HG02852 (cell line): ENCODE measurements around the gene RAB4A.

Experiments
- ATAC-seq: cut with Tn5 transposase; IDR thresholded peaks from one replicate; pipeline ENCODE4 v1.9.1; 2021; ENCODE audit warnings: mild to moderate bottlenecking, moderate library complexity; ENCODE audit not compliant: unreplicated experiment

RAB4A gene

DNA sequence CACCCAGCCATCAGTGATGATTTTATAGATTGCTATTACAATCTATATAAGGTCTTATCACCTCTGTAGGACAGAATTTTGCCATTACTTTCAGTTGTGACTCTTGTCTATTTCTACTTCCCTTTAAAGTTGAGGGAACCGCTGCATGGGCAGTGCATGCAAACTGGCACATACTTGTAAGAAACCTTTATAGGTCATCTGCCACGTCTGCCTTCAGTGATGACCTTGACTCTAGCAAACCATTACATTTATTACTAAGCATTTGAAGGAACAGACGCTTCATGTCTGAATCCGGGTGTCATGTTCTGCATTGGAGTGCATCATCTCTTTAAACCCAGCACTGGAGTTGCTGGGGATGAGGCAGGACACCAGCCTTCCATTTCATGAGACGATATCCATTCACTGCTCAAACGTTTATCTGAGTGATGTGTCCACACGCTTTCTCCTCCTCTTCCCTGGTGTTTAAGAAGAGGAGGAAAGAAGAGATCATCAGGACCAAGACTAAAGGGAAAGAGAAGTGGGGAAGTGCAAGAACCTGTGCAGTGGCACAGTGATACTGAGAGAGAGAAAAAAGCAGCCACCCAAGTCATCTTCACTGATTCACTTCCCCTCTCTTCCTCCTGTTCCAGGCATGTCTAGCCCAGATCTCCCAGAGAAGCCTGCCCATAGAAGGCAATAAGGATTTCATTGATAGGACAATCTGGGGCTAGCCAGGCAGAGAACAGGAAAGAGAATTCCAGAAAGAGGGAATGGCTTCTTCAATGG lies 57.9 kb downstream of the RAB4A start:
- no peak for ATAC-seq

DNA sequence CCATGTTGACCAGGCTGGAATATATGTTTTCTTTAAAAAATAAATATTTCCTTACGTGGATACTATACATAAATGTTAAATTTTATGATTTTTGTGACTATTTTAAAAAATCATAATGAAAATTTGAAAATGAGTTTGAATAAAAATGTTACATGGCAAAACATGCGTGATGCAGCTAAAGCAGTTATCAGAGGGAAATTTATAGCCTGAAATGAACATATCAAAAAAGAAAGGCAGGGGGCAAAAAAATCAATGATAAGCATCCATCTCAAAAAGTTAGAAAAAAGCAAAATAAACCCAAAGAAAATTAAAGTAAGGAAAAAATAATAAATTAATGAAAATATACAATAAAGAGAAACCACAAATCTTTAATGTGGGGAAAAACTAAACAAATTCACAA lies 63.4 kb downstream of the RAB4A start:
- ATAC-seq, result no peak

DNA sequence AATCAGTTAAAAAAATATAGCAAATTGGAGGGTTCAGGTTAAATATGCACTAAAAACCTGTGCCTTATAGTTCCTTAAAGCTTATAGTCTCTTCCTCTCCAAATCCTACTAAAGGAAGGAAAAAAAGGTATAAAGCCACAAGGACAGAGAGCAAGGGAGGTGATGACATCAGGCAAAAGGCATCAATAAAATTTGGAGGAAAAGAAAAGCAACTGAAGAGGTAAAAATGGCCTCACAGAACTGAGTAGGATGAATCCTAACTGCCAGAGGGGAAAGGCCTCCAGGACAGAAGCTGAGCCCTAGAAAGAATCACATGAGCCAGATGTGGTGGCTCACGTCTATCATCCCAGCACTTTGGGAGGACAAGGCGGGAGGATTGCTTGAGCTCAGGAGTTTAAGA lies 63.8 kb downstream of the RAB4A start:
- ATAC-seq, result no peak

DNA sequence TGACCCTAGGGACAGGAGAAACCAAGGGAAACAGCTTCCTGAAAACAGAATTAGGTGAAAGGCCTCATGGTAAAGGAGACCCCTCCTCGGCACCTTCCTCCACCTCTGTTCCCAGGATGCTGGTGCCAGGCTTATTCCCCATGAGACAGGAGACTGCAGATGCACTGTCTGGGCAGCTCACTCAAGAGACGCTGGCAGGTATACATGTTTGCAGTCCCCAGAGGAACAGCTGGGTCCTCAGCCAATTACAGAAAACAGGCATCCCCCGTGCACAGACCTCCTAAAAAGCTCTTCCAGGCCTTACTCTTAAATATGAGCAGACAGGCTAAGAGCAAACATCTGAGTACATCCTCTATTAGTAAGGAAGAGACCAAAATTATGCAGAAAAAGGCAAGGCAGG lies 65.4 kb downstream of the RAB4A start:
- ATAC-seq, result no peak

DNA sequence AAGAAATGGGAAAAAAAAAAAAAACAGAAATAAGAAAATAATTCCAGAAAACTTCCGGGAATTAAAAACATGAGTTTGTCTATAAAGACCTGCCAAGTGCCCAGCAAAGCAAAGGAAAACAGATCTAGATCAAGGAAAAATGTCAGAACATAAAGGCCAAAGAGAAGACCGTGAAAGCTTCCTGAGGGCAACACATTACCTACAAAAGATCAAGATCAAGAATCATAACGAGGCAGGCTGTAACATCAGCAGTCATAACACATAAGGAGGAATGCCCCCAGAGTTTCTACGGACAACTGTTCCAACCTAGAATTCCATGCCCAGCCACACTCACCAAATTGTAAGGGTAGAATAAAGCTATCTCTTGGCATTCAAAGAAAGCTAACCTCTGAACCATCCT lies 68.2 kb downstream of the RAB4A start:
- no peak for ATAC-seq

DNA sequence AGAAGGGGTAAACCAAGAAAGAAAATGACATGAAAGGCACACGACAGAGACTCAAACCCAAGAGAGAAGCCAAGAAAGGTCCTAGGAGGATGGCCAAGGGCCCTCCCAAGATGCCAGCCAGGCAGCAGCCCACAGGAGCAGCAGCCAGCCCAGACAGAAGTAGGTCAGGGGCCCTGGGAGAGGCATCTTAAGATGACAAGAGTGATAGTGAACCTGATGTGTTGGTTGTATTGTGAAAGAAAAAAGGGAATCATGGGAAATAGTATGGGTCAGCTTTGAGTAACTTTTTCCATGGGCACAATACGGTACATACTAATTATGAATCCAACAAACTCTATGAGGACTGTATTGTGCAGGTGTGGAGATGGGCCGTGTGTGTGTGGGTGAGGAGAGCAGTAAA lies 68.6 kb downstream of the RAB4A start:
- ATAC-seq, result no peak

DNA sequence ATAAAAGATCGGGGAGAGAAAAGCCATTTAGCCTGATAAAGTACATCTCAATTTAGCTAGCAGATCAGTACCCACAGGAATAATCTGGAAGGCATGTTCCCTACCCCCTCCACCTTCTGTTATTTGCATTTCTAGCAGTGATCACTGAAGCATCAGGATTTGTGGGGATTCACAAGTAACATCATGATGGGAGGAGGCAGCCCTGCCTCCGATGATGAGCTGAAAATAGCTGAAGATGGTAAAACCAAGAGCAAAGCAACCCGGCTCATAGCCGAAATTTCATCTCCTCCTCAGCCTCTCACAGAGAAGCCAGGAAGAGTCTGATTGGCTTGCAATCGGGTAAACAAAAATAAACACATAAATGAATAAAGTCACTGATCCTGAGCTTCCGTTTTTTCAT lies 69.6 kb downstream of the RAB4A start:
- no peak for ATAC-seq

DNA sequence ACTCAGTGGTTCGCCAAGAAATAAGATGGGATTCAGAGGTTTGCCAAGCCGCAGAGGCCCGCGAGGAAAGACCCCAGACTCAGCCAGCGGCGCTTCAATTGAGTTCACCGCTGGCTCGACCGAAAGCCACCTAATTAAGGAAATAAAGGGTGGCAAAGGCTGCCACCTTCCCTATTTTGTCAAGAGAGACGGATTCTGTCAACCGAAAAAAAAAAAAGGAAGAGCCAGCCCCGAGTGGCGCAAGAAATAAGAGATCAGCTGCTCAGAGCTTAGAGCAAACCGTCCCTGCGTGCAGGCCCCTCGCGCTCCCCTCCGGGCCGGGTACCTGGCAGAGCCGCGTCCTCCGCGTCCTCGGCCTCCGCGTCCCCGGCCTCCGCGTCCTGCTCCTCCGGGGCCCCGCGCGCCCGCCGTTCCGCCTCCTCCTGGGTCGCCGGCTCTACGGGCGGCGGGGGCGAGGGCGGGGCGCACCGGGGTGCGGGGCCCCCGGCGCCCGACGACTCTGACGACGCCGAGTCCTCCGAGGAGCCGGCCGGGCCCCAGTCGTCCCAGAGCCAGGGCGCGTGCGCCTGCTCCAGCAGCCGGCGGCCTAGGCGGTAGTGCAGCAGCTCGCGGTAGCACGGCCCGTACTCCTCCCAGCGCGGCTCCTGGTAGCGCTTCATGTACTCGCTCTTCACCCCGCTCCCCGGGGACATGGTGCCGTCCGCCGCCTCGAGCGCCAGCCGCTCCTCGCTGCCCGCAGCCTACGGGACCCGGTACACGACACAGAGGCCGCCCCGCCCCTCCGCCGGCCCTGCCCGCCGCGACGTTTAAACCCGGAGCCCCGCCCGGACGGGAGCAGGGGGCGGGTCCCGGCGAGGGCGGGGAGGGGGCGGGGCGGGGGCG lies 71.1 kb downstream of the RAB4A start:
- ATAC-seq, result peak; percentile 72

DNA sequence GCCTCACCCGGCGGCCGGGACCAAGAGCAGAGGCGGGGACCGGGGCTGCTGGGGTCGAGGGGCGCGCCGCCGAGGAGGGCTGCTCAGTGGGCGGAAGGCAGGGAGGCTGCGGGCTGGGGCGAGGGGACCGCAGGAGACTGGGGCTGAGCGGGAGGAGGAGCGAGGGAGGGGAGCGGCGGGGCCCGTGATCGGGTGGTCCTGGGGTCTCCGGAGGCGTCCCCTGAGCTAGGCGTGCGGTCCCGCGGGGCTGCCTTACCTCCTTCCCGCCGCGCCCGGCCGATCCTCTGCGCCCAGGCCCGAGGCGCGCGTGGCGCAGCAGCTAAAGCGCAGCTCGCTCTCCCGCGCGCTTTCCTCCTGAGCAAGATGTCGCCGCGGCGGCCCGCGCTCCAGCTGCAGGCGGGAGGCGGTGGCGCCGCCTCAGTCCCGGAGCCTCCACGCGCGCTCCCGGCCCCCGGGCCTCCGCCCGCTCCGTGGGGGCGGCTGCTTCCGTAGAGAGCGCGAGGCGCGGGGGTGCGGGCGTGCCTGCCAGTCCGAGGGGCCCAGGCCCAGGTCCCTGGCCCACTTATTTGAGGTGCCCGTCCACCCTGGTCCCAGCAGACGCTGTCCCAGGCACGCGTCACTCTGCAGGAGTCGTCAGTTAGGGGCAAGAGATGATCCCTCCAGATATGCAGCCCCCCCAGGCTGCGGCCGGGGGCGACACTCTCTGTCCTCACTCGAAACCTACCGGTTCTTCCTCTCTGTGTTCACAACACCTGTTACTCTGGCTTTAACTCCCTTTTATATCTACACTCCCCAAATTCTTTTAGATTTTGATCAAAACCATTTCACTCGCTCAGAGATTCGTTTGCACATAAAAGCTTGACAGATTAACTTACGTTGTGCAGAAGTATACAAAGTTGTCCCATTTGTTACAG lies 72.0 kb downstream of the RAB4A start, which contains the start of gene CCSAP:
CCSAP (minus strand) TSS at position 392 of the 914 bp plus-strand sequence. CDS start 582 bp downstream, outside the sequence.
- ATAC-seq, result peak; percentile 43

DNA sequence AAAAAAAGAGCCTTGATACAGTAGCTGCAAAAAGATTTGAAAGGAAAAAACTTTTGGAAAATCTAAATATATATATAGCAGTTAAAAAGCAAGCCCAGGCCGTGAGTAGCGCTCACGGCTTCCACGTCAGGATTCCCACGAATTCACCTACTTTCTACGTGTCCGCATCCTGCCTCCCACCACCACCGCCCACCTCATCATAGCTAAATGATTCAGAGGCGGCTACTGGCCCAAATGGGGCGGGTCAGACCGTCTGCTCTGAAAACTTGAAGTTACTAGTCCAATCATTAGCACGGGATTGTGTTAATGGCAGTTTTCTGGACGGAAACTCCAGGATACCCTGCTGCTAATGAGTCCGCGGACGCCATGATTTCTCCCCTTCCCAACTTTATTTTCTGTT lies 73.2 kb downstream of the RAB4A start:
- no peak for ATAC-seq

DNA sequence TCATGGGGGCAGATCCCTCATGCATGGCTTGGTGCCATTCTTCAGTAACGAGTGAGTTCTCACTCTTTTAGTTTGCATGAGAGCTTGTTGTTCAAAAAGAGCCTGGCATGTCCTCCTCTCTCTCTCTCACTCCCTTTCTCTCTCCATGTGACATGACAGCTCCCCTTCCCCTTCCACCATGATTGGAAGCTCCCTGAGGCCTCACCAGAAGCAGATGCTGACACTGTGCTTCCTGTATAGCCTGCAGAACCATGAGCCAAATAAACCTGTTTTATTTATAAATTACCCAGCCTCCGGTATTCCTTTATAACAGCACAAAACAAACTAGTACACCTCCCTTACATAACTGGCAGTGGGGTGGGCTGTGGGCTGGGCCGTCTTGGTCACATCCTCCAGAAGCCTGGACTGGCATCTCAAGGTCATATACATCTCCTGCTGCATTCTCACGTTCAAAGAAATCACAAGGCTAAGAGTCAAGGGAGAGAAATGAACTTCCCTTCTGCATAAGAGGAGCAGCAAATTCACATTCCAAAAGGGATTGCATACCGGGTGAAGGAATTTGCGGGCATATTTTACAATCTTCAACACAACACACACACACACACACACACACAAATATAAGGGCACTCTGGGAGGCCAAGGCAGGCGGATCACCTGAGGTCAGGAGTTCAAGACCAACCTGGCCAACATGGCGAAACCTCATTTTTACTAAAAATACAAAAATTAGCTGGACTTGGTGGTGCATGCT lies 74.2 kb downstream of the RAB4A start:
- no peak for ATAC-seq

DNA sequence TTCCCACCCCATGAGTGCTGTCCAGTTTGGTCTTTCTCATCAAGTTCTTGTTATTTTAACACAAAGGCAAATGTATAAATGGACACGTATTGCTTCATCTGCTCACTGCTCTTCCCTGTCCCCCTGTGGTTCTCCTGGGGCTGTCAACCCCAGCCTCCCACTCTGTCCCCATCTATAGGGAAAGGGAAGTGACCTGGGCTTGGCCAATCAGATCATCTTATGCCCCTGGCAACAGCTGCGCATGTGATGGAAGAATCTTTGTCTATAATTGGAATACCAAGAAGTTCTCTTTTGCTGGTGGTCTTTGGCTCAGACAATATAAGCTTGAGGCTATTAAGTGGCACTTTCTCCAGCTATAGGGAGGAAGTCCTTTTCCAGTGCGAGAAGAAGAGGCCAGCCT lies 76.6 kb downstream of the RAB4A start:
- ATAC-seq, result no peak

DNA sequence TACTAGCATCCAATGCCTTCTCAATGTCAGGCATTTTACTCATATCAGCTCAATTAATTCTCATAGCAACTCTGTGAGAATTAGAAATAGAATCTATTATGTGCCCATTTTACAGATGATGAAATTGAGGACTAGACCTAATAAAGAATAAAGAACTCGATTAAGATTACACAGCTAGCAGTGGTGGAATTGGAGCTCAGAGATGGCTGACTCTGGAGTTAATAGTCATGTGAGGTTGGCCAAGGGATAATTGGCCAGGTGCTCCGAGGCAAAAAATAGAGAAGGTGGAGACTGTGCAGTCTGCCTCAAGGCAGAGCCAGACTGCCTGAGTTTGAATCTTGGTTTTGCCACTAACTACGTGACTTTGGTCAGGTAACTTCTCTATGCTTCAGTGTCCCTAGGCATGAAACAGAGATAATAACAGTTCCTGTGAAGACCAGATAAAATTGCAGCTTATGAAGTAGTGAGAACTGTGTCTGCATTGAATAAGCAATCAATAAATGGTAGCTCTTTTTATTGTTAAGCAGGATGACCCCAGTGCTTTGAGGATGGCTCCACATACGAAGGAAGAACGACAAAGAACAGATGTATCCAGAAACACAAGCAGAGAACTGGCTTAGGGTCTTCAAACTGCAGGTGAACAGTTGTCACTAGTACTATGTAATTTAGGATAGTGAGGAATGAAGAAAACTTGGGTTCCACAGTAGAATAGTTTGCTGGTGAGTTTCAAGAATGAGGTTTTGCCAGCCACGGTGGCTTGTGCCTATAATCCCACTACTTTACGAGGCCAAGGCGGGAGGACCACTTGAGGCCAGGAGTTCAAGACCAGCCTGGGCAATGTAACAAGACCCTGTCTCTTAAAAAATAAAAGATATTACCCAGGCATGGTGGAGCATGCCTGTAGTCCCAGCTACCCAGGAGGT lies 78.8 kb downstream of the RAB4A start:
- no peak for ATAC-seq

DNA sequence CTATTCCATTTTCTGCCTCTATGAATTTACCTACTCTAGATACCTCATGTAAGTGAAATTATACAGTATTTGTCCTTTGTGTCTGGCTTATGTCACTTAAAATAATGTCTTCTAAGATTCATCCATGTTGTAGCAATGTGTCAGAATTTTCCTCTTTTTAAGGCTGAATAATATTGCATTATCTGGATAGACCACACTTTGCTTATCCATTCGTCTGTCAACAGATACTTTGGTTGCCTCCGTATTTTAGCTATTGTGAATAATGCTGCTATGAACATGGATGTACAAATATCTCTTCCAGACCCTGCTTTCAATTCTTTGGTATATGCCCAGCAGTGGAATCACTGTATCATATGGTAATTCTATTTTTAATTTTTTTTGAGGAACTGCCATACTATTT lies 82.1 kb downstream of the RAB4A start:
- ATAC-seq, result no peak

DNA sequence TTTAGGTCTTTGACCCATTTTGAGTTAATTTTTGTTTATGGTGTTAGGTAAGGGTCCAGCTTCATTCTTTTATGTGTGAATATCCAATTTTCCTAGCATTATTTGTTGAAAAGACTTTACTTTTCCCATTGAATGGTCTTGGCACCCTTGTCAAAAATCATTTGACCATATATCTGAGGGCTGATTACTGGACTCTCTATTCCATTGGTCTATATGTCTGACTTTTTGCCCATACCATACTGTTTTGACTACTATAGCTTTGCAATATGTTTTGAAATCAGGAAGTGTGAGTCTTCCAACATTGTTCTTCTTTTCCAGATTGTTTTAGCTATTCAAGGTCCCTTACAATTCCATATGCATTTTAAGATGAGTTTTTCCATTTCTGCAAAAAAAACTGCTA lies 83.3 kb downstream of the RAB4A start:
- no peak for ATAC-seq
